ENCODE data around the gene PDE9A. TPM values are rescaled to one million over a fixed set of nuclear protein-coding genes. Genes with fewer than 3 reads are reported as not detected.

The PDE9A gene
- total and polyA plus RNA-seq, 9 donors, result 3.9 to 11.3 (median 6.9) TPM

GRCh38 chr21:42674351-42674940, 21.0 kb downstream of the PDE9A start:
- intact Hi-C loops (cut with DNase I), result loop anchor here in 1 of 4 donors (5.0 kb wide), 1 partner anchor 617 kb away; no protein-coding TSS in a partner anchor
- Histone ChIP-seq H3K36me3 (no peaks in the 10 kb centered on the region), H3K4me3 (peak overlapping the region; percentile 4), H3K27me3 (no peaks in the 10 kb centered on the region), H3K27ac (no peak overlapping the region), H3K9me3 (no peaks in the 10 kb centered on the region), H3K4me1 (ENCODE audit: insufficient read depth) (peaks cover 3% of the 10 kb centered on the region)
- 6 to 10% (median 8%) methylated on average over 14 of the region's 14 CpGs for WGBS, 3 donors
- DNase-seq, result peak; percentile 66 to 85 (median 69)
- TF ChIP-seq POLR2A (IDR thresholded peaks at IDR 0.05), result no peak
- no peak for TF ChIP-seq CTCF (IDR thresholded peaks at IDR 0.05)
- TF ChIP-seq EP300 (IDR thresholded peaks at IDR 0.05), result no peak

- intact Hi-C loops (cut with DNase I), result no loop called here
- Histone ChIP-seq H3K27ac (no peak overlapping the region), H3K27me3 (no peaks in the 10 kb centered on the region), H3K9me3 (no peaks in the 10 kb centered on the region), H3K36me3 (no peaks in the 10 kb centered on the region), H3K4me1 (ENCODE audit: insufficient read depth) (peaks cover 3% of the 10 kb centered on the region), H3K4me3 (no peak overlapping the region)
- 88% methylated on average over 15 of the region's 15 CpGs for WGBS, 3 donors
- no peak for TF ChIP-seq POLR2A (IDR thresholded peaks at IDR 0.05)
- no peak for TF ChIP-seq CTCF (IDR thresholded peaks at IDR 0.05)
- TF ChIP-seq EP300 (IDR thresholded peaks at IDR 0.05), result no peak
- DNase-seq, result no peak
Measured at GRCh38 chr21:42675403-42675802, 22.0 kb downstream of the PDE9A start.

GRCh38 chr21:42676808-42677207, 23.4 kb downstream of the PDE9A start:
- H3K4me1 ChIP-seq (ENCODE audit: insufficient read depth), result peaks cover 3% of the 10 kb centered on the region
- intact Hi-C loops (cut with DNase I), result no loop called here
- TF ChIP-seq CTCF (IDR thresholded peaks at IDR 0.05) (no peak), EP300 (IDR thresholded peaks at IDR 0.05) (no peak), POLR2A (IDR thresholded peaks at IDR 0.05) (no peak)
- WGBS, 3 donors, result 90 to 94% (median 94%) methylated on average over 8 of the region's 8 CpGs
- no peak overlapping the region for H3K27ac ChIP-seq
- H3K27me3 ChIP-seq, result no peaks in the 10 kb centered on the region
- no peaks in the 10 kb centered on the region for H3K9me3 ChIP-seq
- no peak for DNase-seq
- H3K4me3 ChIP-seq, result no peak overlapping the region
- H3K36me3 ChIP-seq, result no peaks in the 10 kb centered on the region

GRCh38 chr21:42677339-42678321, 24.2 kb downstream of the PDE9A start:
- intact Hi-C loops (cut with DNase I), result no loop called here
- no peaks in the 10 kb centered on the region for H3K36me3 ChIP-seq
- no peak overlapping the region for H3K27ac ChIP-seq
- 49 to 50% (median 49%) methylated on average over 20 of the region's 20 CpGs for WGBS, 3 donors
- H3K9me3 ChIP-seq, result no peaks in the 10 kb centered on the region
- H3K4me3 ChIP-seq, result no peak overlapping the region
- peaks cover 3% of the 10 kb centered on the region for H3K4me1 ChIP-seq (ENCODE audit: insufficient read depth)
- no peak for TF ChIP-seq POLR2A (IDR thresholded peaks at IDR 0.05)
- TF ChIP-seq EP300 (IDR thresholded peaks at IDR 0.05), result no peak
- TF ChIP-seq CTCF (IDR thresholded peaks at IDR 0.05), result no peak
- DNase-seq, result no peak
- no peaks in the 10 kb centered on the region for H3K27me3 ChIP-seq
